Choroid plexus epithelial cell (primary cell): ENCODE measurements around the gene PEAK3.

Experiments
- DNase-seq: peaks from one replicate; pipeline ENCODE4 v3.0.0-alpha.2; 2010; ENCODE audit warnings: low read depth
- H3K4me3 ChIP-seq: 2 replicates; pipeline ENCODE4 v1.5.1; 2011; ENCODE audit warnings: low read depth, mild to moderate bottlenecking, control low read depth, low read length, moderate library complexity
- CTCF ChIP-seq: conservative IDR thresholded peaks from 2 replicates; pipeline ENCODE4 v1.5.1; 2011; ENCODE audit warnings: low read depth, mild to moderate bottlenecking, control low read depth, inconsistent platforms, low read length, moderate library complexity

PEAK3 gene

GRCh38 chr19:2251106-2252054 is 30.6 kb downstream of the PEAK3 start:
- H3K4me3 ChIP-seq: no peak overlapping the region
- DNase-seq: no peak
- TF ChIP-seq CTCF: no peak

GRCh38 chr19:2250766-2251105 is 31.2 kb downstream of the PEAK3 start:
- no peak for TF ChIP-seq CTCF

GRCh38 chr19:2249880-2250765 is 31.9 kb downstream of the PEAK3 start:
- no peak overlapping the region for H3K4me3 ChIP-seq
- no peak for TF ChIP-seq CTCF
- no peak for DNase-seq

More at GRCh38 chr19:2250766-2251105, 31.2 kb downstream of the PEAK3 start:
- DNase-seq: no peak
- H3K4me3 ChIP-seq: no peak overlapping the region

GRCh38 chr19:2249010-2249866 is 32.7 kb downstream of the PEAK3 start, which contains the start of gene AMH:
AMH (plus strand) TSS chr19:2249323; CDS start chr19:2249333, 10 bp downstream.
- H3K4me3 ChIP-seq: no peak within 1 kb of the TSS
- DNase-seq: no peak
- no peak for TF ChIP-seq CTCF

- DNase-seq: no peak
- TF ChIP-seq CTCF: no peak
- H3K4me3 ChIP-seq: no peak overlapping the region
These were observed 33.6 kb downstream of the PEAK3 start for GRCh38 chr19:2248136-2249009.
